Measurements from ENCODE around the gene AOC2.

GRCh38 chr17:42877037-42877436 is 32.7 kb downstream of the AOC2 start:
- TF ChIP-seq CTCF (IDR thresholded peaks at IDR 0.05; ENCODE audit: insufficient read depth, low read depth, low read length), result no peak
- no peak for TF ChIP-seq EZH2 (IDR thresholded peaks at IDR 0.05; ENCODE audit: insufficient read depth, low read length)
